OCI-LY1 (cell line): ENCODE measurements around the gene FRMD5.

Experiments
- H2AFZ ChIP-seq: fragments of 200-600 bp; sonication (generic), shearing (Covaris generic); 2 replicates; pipeline ENCODE4 v1.6.0; 2014; ENCODE audit warnings: antibody characterized with exemption, mild to moderate bottlenecking, low read length
- H3F3A ChIP-seq: fragments of 200-600 bp; sonication (generic), shearing (Covaris generic); 2 replicates; pipeline ENCODE4 v1.6.0; 2014; ENCODE audit warnings: mild to moderate bottlenecking, antibody characterized with exemption, low read length, moderate library complexity; ENCODE audit not compliant: insufficient read depth
- H3K27ac ChIP-seq: fragments of 200-600 bp; sonication (generic); 2 replicates; pipeline ENCODE4 v1.5.1; 2014; ENCODE audit warnings: low read length, mixed run types, mild to moderate bottlenecking, low read depth; ENCODE audit not compliant: poor library complexity, severe bottlenecking
- H3K27me3 ChIP-seq: fragments of 200-600 bp; sonication (generic); 2 replicates; pipeline ENCODE4 v1.6.0; 2014; ENCODE audit warnings: antibody characterized with exemption, mild to moderate bottlenecking, low read length, moderate library complexity; ENCODE audit not compliant: insufficient read depth
- H3K36me3 ChIP-seq: fragments of 200-600 bp; sonication (generic); 2 replicates; pipeline ENCODE4 v1.6.1; 2014; ENCODE audit warnings: mild to moderate bottlenecking, antibody characterized with exemption, low read length, moderate library complexity, mixed read lengths; ENCODE audit not compliant: insufficient read depth
- H3K4me1 ChIP-seq: fragments of 200-600 bp; sonication (generic); 2 replicates; pipeline ENCODE4 v1.5.1; 2014; ENCODE audit warnings: mild to moderate bottlenecking, low read length, moderate library complexity; ENCODE audit not compliant: insufficient read depth, severe bottlenecking
- H3K4me2 ChIP-seq: fragments of 200-600 bp; sonication (generic), shearing (Covaris generic); 2 replicates; pipeline ENCODE4 v1.6.1; 2014; ENCODE audit warnings: low read length
- H3K4me3 ChIP-seq: fragments of 200-600 bp; sonication (generic); 2 replicates; pipeline ENCODE4 v1.5.1; 2014; ENCODE audit warnings: low read length, low read depth, mild to moderate bottlenecking, mixed read lengths; ENCODE audit not compliant: poor library complexity, severe bottlenecking
- H3K79me2 ChIP-seq: fragments of 200-600 bp; shearing (Covaris generic); 2 replicates; pipeline ENCODE4 v1.6.1; 2016; ENCODE audit warnings: mixed run types, low read length, mixed read lengths; ENCODE audit not compliant: insufficient read depth
- H3K9ac ChIP-seq: fragments of 200-600 bp; sonication (generic), shearing (Covaris generic); 2 replicates; pipeline ENCODE4 v1.6.1; 2014; ENCODE audit warnings: mild to moderate bottlenecking, low read length, mixed read lengths
- H3K9me2 ChIP-seq: fragments of 200-600 bp; sonication (generic), shearing (Covaris generic); 2 replicates; pipeline ENCODE4 v1.6.1; 2014; ENCODE audit warnings: low read depth, mild to moderate bottlenecking, low read length, mixed read lengths
- H3K9me3 ChIP-seq: fragments of 200-600 bp; shearing (Covaris generic); 2 replicates; pipeline ENCODE4 v1.6.1; 2014; ENCODE audit warnings: low read length, mixed read lengths
- H4K20me1 ChIP-seq: fragments of 200-600 bp; sonication (generic), shearing (Covaris generic); 2 replicates; pipeline ENCODE4 v1.6.0; 2016; ENCODE audit warnings: mild to moderate bottlenecking, low read length; ENCODE audit not compliant: insufficient read depth
- EZH2 ChIP-seq: fragments of 200-600 bp; sonication (generic), shearing (Covaris generic); IDR thresholded peaks from 2 replicates; pipeline ENCODE4 v1.8.0; 2017; ENCODE audit warnings: borderline replicate concordance, mixed run types, mild to moderate bottlenecking, antibody characterized with exemption, low read length, moderate library complexity, mixed read lengths
- TF ChIP-seq, protein P1 (sequence below): fragments of 200-600 bp; sonication (generic), shearing (Covaris generic); IDR thresholded peaks from 2 replicates; pipeline ENCODE4 v1.5.1; 2017; ENCODE audit warnings: mild to moderate bottlenecking, antibody characterized with exemption, low read length, moderate library complexity, mixed read lengths

FRMD5 gene

DNA sequence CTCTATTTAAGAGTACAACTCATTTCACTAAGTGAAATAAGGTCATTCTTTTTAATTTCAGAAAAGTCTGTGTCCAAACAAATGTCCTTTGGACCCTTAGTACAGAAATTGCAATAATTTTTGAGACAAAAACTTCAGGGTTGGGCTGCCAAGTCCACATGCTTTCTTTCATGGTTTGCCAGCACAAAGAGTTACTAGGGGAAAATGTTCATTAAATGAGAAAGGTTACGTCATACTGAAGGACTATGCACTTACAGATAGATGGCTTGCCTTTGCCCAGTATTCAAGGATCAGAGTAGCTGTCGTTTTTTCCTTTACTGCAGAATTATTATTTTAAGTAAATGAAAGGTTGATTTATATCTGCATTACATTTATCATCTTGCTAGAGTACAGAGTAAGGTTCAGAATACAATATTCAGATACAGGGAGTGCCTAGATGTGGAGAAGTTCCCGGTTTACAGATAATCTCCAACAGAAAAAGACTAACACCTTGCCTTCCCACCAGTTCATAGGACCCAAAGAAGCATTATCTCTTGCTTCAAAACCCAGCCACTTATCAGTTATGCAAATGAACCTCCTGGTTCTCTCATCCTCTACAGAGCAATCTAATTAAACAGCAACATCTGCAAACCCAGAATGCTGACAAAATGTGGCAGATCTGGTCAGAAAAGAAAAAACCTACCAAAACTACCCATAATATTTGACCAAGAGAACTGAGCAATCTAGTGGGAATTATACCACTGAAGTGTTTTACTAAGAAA lies 179.3 kb downstream of the FRMD5 start:
- H4K20me1 ChIP-seq = no peaks in the 10 kb centered on the region
- H3K9ac ChIP-seq = no peak overlapping the region
- H3K27me3 ChIP-seq = no peaks in the 10 kb centered on the region
- no peak overlapping the region for H3K27ac ChIP-seq
- no peaks in the 10 kb centered on the region for H3K9me2 ChIP-seq
- no peak for TF ChIP-seq EZH2
- TF ChIP-seq, protein P1, sequence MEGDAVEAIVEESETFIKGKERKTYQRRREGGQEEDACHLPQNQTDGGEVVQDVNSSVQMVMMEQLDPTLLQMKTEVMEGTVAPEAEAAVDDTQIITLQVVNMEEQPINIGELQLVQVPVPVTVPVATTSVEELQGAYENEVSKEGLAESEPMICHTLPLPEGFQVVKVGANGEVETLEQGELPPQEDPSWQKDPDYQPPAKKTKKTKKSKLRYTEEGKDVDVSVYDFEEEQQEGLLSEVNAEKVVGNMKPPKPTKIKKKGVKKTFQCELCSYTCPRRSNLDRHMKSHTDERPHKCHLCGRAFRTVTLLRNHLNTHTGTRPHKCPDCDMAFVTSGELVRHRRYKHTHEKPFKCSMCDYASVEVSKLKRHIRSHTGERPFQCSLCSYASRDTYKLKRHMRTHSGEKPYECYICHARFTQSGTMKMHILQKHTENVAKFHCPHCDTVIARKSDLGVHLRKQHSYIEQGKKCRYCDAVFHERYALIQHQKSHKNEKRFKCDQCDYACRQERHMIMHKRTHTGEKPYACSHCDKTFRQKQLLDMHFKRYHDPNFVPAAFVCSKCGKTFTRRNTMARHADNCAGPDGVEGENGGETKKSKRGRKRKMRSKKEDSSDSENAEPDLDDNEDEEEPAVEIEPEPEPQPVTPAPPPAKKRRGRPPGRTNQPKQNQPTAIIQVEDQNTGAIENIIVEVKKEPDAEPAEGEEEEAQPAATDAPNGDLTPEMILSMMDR = no peak
- H3K4me2 ChIP-seq = no peak overlapping the region
- no peak overlapping the region for H2AFZ ChIP-seq
- H3K36me3 ChIP-seq = no peaks in the 10 kb centered on the region
- H3K9me3 ChIP-seq = no peaks in the 10 kb centered on the region
- H3K4me3 ChIP-seq = no peak overlapping the region
- no peaks in the 10 kb centered on the region for H3K4me1 ChIP-seq
- no peaks in the 10 kb centered on the region for H3K79me2 ChIP-seq
- H3F3A ChIP-seq = no peaks in the 10 kb centered on the region

DNA sequence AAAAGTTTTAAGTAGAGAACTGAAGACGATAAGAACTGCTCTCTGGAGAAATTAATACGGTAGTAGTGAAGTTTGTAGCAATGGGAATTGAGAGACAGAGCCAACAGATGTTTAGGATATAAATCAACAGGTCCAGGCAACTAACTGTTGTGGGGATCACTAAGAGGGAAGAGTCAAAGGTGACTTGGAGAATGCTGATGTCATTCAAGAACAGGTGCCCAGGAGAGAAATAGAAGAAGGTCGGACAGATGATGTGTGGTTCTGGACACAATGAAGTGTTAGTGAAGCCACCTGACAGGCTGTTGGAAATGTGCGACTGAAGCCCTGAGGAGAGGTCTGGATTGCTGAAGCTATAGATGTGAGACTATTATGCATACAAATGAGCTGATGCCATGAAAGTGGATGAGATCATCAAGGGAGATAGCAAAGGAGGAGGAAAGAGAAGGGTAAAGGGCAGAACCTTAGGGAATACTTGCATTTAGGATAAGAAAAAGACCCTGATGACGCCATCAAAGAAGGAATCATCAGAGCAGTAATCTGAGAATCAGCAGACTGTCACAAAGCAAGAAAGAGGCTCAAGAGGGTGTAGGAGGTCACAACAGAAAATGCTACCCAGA lies 183.7 kb downstream of the FRMD5 start:
- H3K27ac ChIP-seq = no peak overlapping the region
- no peak overlapping the region for H3K4me3 ChIP-seq
- H3K9ac ChIP-seq = no peak overlapping the region
- no peak overlapping the region for H3K4me2 ChIP-seq
- no peaks in the 10 kb centered on the region for H3K27me3 ChIP-seq
- H4K20me1 ChIP-seq = no peaks in the 10 kb centered on the region
- no peaks in the 10 kb centered on the region for H3K4me1 ChIP-seq
- no peak overlapping the region for H2AFZ ChIP-seq
- H3F3A ChIP-seq = no peaks in the 10 kb centered on the region
- H3K36me3 ChIP-seq = no peaks in the 10 kb centered on the region
- no peaks in the 10 kb centered on the region for H3K79me2 ChIP-seq
- TF ChIP-seq, protein P1 = no peak
- no peak for TF ChIP-seq EZH2
- no peaks in the 10 kb centered on the region for H3K9me2 ChIP-seq
- no peaks in the 10 kb centered on the region for H3K9me3 ChIP-seq

DNA sequence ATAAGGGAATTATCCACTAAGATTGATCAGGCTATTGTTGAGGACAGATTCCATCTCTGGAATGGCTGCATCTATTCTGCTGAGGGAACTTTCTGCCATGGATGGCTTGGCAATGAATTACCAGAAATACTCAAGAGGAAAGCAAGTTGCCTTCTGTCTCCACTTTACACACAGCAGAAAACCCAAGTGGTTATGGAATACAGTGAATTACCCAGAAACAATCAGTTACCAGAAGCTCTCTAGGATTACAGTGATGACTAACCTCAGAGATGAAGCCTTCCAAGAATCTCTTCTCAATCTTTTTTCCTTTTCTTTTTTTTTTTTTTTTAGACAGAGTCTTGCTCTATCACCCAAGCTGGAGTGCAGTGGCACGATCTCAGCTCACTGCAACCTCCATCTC lies 185.0 kb downstream of the FRMD5 start:
- Histone ChIP-seq H4K20me1 (no peaks in the 10 kb centered on the region), H3K9me3 (no peaks in the 10 kb centered on the region), H3K4me2 (no peak overlapping the region), H3F3A (no peaks in the 10 kb centered on the region), H3K4me1 (no peaks in the 10 kb centered on the region), H2AFZ (no peak overlapping the region), H3K27ac (no peak overlapping the region), H3K27me3 (no peaks in the 10 kb centered on the region), H3K36me3 (no peaks in the 10 kb centered on the region), H3K79me2 (no peaks in the 10 kb centered on the region), H3K9me2 (no peaks in the 10 kb centered on the region), H3K9ac (no peak overlapping the region), H3K4me3 (no peak overlapping the region)
- TF ChIP-seq EZH2 = no peak
- TF ChIP-seq, protein P1 = no peak
